NCI-H146 treated with DMSO at 0.1 percent for 48 hours (cell line): ENCODE data around the gene DOCK1.

Experiments
- DNase-seq: peaks from one replicate; lab custom pipeline; 2025; ENCODE audit not compliant: unreplicated experiment; lab: John Stamatoyannopoulos, UW

The DOCK1 gene

GRCh38 chr10:127003032-127003685 is 97.9 kb downstream of the DOCK1 start:
- DNase-seq = no peak

GRCh38 chr10:127006453-127006852 is 101.2 kb downstream of the DOCK1 start:
- no peak for DNase-seq

GRCh38 chr10:127009366-127009765 is 104.1 kb downstream of the DOCK1 start:
- no peak for DNase-seq

GRCh38 chr10:127011174-127011573 is 105.9 kb downstream of the DOCK1 start:
- no peak for DNase-seq

GRCh38 chr10:127012071-127012768 is 107.0 kb downstream of the DOCK1 start:
- no peak for DNase-seq

GRCh38 chr10:127012769-127013152 is 107.5 kb downstream of the DOCK1 start:
- no peak for DNase-seq

GRCh38 chr10:127013211-127013656 is 108.0 kb downstream of the DOCK1 start:
- DNase-seq = no peak

GRCh38 chr10:127013691-127014473 is 108.7 kb downstream of the DOCK1 start:
- no peak for DNase-seq

GRCh38 chr10:127014671-127015070 is 109.4 kb downstream of the DOCK1 start:
- no peak for DNase-seq

- no peak for DNase-seq
Observed at GRCh38 chr10:127015373-127015772, 110.1 kb downstream of the DOCK1 start.

- DNase-seq = no peak
Observed at GRCh38 chr10:127016331-127016730, 111.1 kb downstream of the DOCK1 start.

GRCh38 chr10:127017541-127018297 is 112.5 kb downstream of the DOCK1 start:
- no peak for DNase-seq

- no peak for DNase-seq
Observed at GRCh38 chr10:127018298-127018650, 113.0 kb downstream of the DOCK1 start.

GRCh38 chr10:127018766-127019165 is 113.5 kb downstream of the DOCK1 start:
- DNase-seq = no peak

GRCh38 chr10:127020260-127020659 is 115.0 kb downstream of the DOCK1 start:
- DNase-seq = no peak

- DNase-seq = no peak
Observed at GRCh38 chr10:127021801-127022200, 116.6 kb downstream of the DOCK1 start.

GRCh38 chr10:127024685-127025435 is 119.6 kb downstream of the DOCK1 start:
- DNase-seq = no peak

GRCh38 chr10:127027786-127028185 is 122.6 kb downstream of the DOCK1 start:
- DNase-seq = no peak

- DNase-seq = no peak
Observed at GRCh38 chr10:127028556-127028955, 123.3 kb downstream of the DOCK1 start.

GRCh38 chr10:127029061-127029460 is 123.8 kb downstream of the DOCK1 start:
- DNase-seq = no peak
